HG03159 (cell line): ENCODE data around the gene GJC1.

Source experiments
- ATAC-seq: cut with Tn5 transposase; IDR thresholded peaks from one replicate; pipeline ENCODE4 v1.9.1; 2021; ENCODE audit warnings: mild to moderate bottlenecking, moderate library complexity; ENCODE audit not compliant: unreplicated experiment

The GJC1 gene

DNA sequence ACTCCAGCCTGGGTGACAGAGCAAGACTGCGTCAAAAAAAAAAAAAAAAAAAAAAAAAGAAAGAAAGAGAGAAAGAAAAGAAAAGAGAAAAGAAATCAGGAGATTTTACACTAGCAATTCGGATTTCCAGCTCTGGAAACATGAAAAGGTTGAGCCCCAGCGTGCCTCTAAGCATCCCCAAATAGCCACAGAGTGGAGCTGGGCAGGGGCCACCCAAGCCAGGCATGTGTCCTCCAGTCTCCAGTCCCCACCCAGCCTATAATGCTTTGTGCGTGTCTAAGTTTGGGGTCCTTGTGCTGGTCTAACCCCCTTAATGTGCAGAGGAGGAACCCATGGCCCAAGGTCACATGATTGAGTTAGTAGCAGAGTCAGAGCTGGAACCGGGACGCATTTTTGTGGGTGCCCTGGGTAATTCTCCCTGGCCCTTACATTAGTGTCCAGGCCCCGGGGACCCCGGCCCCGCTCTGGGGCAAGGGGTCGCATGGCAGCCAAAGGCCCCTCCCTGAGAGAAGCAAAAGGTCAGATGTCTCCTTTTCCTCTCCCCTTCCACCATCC, 51.4 kb downstream of the GJC1 start:
- ATAC-seq, result no peak

- no peak for ATAC-seq
Measured at GRCh38 chr17:44777394-44778348, 52.4 kb downstream of the GJC1 start.

- no peak for ATAC-seq
Measured at GRCh38 chr17:44776628-44777393, 53.3 kb downstream of the GJC1 start.

DNA sequence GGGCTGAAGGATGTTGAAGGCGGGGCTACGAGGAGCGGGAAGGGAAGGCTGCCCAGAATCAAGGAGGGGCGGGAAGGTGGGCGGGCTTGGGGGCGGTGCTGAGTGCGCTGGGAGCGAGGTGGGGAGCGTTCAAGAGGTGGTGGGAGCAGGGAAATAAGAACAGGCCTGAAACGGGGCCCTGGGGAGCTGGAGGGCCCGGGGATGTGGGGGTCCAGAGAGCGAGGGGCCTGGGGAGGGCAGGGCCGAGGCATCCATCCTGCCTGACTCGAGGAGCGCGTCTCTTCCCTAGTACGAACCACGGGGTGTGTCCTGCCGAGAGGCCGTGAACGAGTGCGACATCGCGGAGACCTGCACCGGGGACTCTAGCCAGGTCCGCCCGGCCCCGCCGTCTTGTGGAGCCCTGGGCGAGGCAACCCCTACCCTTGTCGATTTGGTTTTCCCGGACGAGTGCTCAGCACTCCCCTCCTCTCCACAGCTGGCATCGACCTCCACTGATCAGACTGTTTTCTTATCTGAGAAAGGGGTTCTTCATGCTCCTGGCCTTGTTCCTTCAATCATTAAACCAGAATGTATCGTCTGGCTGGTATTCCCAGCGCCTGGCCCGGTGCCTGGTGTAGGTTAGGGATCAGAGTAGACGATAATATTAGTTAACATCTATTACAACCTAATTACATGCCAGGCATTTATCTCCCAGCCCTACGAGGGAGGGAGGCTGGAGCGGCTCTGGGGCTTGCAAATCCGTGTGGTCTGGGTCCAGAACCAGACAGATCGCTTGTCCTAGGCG, 54.1 kb downstream of the GJC1 start:
- ATAC-seq, result no peak

- peak; percentile 76 for ATAC-seq
Measured at GRCh38 chr17:44775136-44775837, 54.8 kb downstream of the GJC1 start.

DNA sequence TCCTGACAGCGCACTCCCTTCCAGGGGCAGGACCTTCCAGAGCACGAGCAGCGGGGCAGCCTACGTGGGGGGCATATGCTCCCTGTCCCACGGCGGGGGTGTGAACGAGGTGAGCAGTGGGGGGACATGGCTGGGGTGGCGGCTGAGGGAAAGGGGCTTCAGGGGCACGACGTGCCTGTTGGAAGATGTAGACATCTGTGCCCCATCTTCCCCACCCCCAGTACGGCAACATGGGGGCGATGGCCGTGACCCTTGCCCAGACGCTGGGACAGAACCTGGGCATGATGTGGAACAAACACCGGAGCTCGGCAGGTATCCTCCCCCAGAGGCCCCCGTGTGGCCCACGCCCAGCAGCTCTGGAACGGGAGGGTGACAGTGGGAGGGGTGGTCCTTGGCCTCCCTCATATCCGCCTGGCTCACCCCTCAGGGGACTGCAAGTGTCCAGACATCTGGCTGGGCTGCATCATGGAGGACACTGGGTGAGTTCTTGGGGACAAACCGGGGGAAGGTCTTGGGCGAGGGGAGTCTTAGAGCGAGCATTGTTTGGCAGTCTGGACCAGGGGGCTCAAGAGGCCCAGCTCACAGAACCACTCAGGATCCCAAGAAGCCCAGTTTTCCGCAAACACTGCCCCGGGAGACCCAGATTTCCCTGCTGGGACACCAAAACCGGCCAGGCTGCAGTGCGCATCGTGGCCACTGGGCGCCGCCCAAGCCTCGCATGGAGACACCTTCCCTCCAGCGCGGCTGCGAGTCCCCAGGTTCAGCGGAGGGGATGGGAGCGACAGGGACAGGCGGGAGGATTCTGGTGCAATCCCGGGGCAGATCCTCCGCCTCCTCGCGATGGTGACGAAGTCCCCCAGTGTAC, 55.6 kb downstream of the GJC1 start:
- no peak for ATAC-seq

DNA sequence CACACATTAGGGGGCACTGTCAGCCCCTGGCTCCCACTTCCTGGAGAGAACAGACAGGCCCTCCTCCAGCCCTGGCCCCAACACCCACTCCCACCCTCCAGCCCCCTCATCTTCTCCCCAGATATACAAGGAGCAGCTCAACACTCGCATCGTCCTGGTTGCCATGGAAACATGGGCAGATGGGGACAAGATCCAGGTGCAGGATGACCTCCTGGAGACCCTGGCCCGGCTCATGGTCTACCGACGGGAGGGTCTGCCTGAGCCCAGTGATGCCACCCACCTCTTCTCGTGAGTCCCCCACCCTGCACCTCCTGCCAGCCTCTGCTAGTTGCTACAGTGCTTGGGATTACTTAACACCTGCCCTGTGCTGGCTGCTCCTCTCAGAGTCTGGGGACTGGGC, 56.9 kb downstream of the GJC1 start:
- ATAC-seq, result no peak

DNA sequence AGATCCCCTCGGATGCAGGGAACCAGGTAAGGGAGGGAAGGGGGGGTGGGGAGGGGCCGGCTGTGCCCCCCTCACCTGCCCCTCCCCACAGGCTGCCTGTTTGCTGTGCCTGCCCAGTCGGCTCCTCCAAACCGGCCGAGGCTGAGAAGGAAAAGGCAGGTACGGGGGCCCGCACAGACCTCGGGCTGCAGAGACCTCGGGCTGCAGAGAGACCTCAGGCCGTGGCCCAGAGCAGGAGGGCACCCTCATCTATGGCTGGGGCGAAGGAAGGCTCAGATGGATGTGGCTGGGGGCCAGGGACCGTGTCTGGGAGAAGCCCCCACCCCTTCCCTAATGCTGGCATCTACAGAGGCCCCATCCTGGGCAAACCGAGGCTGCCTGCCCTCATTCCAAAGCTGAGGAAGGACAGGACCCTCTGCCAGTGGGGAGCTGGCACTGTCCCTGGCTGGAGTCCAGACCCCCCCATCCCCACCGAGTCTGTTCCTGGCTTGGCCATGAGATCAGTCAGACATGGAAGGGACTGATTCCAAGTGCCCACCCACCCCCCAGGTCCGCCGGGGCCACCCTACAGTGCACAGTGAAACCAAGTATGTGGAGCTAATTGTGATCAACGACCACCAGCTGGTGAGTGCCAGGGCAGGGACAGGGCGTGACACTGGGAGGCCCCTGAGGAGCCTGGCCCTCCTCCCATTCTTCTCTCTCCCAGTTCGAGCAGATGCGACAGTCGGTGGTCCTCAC, 57.6 kb downstream of the GJC1 start:
- ATAC-seq, result no peak

GRCh38 chr17:44770166-44770925, 59.7 kb downstream of the GJC1 start:
- no peak for ATAC-seq

DNA sequence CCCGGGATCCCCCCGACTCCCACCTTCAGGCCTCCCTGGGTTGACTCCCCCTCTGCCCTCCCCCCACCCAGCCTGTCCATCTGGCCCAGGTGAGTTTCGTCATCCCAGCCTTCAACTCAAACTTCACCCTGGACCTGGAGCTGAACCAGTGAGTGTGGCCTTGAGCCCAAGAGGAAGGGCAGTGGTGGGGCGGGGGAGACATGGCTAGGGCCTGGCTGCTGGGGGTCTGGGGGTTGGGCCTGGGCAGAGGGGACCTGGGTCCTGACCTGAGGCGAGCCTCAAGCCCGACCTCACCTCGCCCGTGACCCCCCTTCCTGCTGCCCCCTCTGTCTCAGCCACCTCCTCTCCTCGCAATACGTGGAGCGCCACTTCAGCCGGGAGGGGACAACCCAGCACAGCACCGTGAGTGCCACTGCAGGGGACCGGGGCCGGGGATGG, 60.4 kb downstream of the GJC1 start:
- ATAC-seq, result no peak

- no peak for ATAC-seq
Measured at GRCh38 chr17:44769230-44769629, 60.9 kb downstream of the GJC1 start.

DNA sequence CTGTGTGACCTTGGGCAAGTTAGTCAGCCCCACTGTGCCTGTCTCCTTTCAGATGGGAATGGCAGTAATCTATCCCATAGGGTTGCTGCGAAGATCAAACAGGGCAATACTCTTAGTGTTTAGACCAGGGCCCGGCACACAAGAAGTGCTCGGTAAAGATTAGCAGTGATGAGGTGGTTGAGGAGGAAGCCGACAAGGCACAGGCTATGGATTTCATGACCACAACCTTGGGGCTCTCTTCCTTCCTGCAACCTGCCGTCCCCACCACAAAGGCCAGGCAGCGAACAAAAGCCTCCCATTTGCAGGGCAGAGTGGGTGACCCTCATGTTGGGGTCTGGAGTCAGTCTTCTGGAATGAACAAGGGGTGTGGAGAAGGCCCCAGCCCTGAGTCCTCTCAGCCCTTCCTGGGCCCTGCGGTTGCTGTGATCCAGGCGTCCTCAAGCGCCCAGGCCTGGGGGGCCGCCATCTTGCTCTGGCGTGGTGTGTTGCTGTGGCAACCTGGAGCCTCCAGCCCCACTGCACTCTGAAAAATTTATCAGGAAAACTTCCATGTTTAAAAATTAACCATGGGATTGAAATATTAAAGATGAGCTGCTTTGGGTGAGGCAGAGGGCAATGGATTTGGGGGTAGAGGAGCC, 61.5 kb downstream of the GJC1 start:
- ATAC-seq, result no peak

GRCh38 chr17:44767493-44767892, 62.6 kb downstream of the GJC1 start:
- ATAC-seq, result no peak

- no peak for ATAC-seq
Measured at GRCh38 chr17:44766409-44767038, 63.6 kb downstream of the GJC1 start.

DNA sequence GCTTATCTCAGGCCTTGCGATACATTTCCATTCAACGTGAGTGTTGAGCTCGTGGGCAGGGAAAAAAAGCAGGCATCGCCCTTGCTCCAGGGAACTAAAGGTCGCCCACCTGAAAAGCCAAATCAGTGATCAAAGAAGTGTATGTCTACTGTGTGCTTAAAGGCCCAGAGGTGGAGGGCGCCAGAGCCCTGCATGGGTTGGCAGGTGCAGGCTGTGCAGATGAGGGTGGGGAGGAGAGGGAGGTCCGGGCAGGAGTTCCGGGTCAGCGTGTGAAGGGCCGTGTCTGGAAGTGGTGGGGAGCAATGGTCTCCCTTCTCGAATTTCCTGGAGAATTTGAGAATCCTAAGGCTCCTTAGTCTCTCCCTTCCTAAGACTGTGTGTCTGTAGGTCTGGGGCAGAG, 64.1 kb downstream of the GJC1 start:
- no peak for ATAC-seq

GRCh38 chr17:44763170-44763569, 66.9 kb downstream of the GJC1 start:
- ATAC-seq, result no peak
